IMR-90 (cell line): ENCODE data around the gene CBFA2T3. TPM values are rescaled to one million over a fixed set of nuclear protein-coding genes. Genes with fewer than 3 reads are reported as not detected.
"Not testable (repeated sequence)": the region's sequence is repeated elsewhere in the genome, so short reads cannot be mapped to it uniquely, and the experiment has no call there.

Experiments
- ATAC-seq: fragments of 200-7000 bp; cut with Tn5 transposase; 2 replicates; pipeline ENCODE4 v1.9.1; 2020; ENCODE audit warnings: low read depth, mild to moderate bottlenecking, moderate library complexity
- BruUV-seq: library from RNA; stranded (reverse); fragments of 400-500 nt; replicated peaks from 2 replicates; lab custom pipeline; 2021; lab: Mats Ljungman, UMichigan
- CTCF ChIA-PET: fragments of 300-600 bp; formaldehyde crosslinking; extraction: SDS; loops from one replicate; lab custom pipeline; 2021; ENCODE audit warnings: antibody characterized with exemption; lab: Yijun Ruan, JAX
- POLR2A ChIA-PET: fragments of 300-600 bp; sonication (Branson Sonifier 250); formaldehyde crosslinking; loops from one replicate; lab custom pipeline; 2022; ENCODE audit warnings: antibody characterized with exemption; ENCODE audit not compliant: unreplicated experiment; lab: Charles Lee
- DNase-seq: peaks from one replicate; pipeline ENCODE4 v3.0.0; 2013
- H2AFZ ChIP-seq: replicated peaks from 2 replicates; pipeline ENCODE3; 2013; ENCODE audit warnings: low read length, mild to moderate bottlenecking; ENCODE audit not compliant: poor library complexity
- H2AK5ac ChIP-seq: 2 replicates; pipeline ENCODE4 v1.6.1; 2013; ENCODE audit warnings: low read depth, low read length, inconsistent platforms
- H2AK9ac ChIP-seq: replicated peaks from 2 replicates; pipeline ENCODE3; 2013; ENCODE audit warnings: mild to moderate bottlenecking, low read depth, low read length, moderate library complexity; ENCODE audit not compliant: poor library complexity
- H2BK120ac ChIP-seq: 2 replicates; pipeline ENCODE4 v1.6.1; 2013; ENCODE audit warnings: low read depth, low read length, inconsistent platforms
- H2BK15ac ChIP-seq: 3 replicates; pipeline ENCODE4 v1.6.1; 2013; ENCODE audit warnings: low read depth, low read length, inconsistent platforms
- H2BK20ac ChIP-seq: 2 replicates; pipeline ENCODE4 v1.6.1; 2013; ENCODE audit warnings: low read depth, mild to moderate bottlenecking, inconsistent platforms, low read length, moderate library complexity
- H2BK5ac ChIP-seq: 2 replicates; pipeline ENCODE4 v1.6.1; 2013; ENCODE audit warnings: mild to moderate bottlenecking, low read depth, low read length, inconsistent platforms; ENCODE audit not compliant: poor library complexity, severe bottlenecking
- H3K14ac ChIP-seq: replicated peaks from 2 replicates; pipeline ENCODE4 v1.6.1; 2013; ENCODE audit warnings: low read depth, low read length, inconsistent platforms
- H3K18ac ChIP-seq: 2 replicates; pipeline ENCODE4 v1.6.1; 2013; ENCODE audit warnings: low read depth, low read length, control low read depth
- H3K23ac ChIP-seq: 2 replicates; pipeline ENCODE4 v1.6.1; 2013; ENCODE audit warnings: low read depth, low read length, inconsistent platforms
- H3K27ac ChIP-seq: 2 replicates; pipeline ENCODE4 v1.5.1; 2013; ENCODE audit warnings: mild to moderate bottlenecking, control low read depth, low read length; ENCODE audit not compliant: insufficient read depth
- H3K27me3 ChIP-seq: 2 replicates; pipeline ENCODE4 v1.6.1; 2013; ENCODE audit warnings: low read length; ENCODE audit not compliant: control insufficient read depth, insufficient read depth
- H3K36me3 ChIP-seq: 2 replicates; pipeline ENCODE4 v1.6.1; 2013; ENCODE audit warnings: low read length, mixed read lengths; ENCODE audit not compliant: control insufficient read depth, insufficient read depth
- H3K4ac ChIP-seq: 2 replicates; pipeline ENCODE4 v1.6.1; 2013; ENCODE audit warnings: low read depth, low read length, inconsistent platforms
- H3K4me1 ChIP-seq: 2 replicates; pipeline ENCODE4 v1.6.1; 2013; ENCODE audit warnings: low read length, mixed read lengths; ENCODE audit not compliant: control insufficient read depth, insufficient read depth
- H3K4me2 ChIP-seq: 2 replicates; pipeline ENCODE4 v1.6.1; 2013; ENCODE audit warnings: low read depth, mild to moderate bottlenecking, control low read depth, low read length, moderate library complexity
- H3K4me3 ChIP-seq: 2 replicates; pipeline ENCODE4 v1.5.1; 2013; ENCODE audit warnings: low read depth, mild to moderate bottlenecking, control low read depth, low read length, moderate library complexity; ENCODE audit not compliant: insufficient read depth
- H3K56ac ChIP-seq: 2 replicates; pipeline ENCODE4 v1.6.1; 2013; ENCODE audit warnings: low read length, inconsistent platforms; ENCODE audit not compliant: insufficient read depth; ENCODE audit errors: extremely low read depth
- H3K79me1 ChIP-seq, 2 experiments: 2 replicates each; pipeline ENCODE4 v1.6.1; 2013; ENCODE audit warnings: low read length in 2 of 2, inconsistent platforms in 1 of 2, low read depth in 1 of 2
- H3K9ac ChIP-seq: 2 replicates; pipeline ENCODE4 v1.6.1; 2013; ENCODE audit warnings: low read depth, low read length, control low read depth
- H3K9me1 ChIP-seq: 2 replicates; pipeline ENCODE4 v1.6.1; 2013; ENCODE audit warnings: low read length, inconsistent platforms; ENCODE audit not compliant: insufficient read depth
- H3K9me3 ChIP-seq: 2 replicates; pipeline ENCODE4 v1.6.1; 2013; ENCODE audit warnings: low read length; ENCODE audit not compliant: control insufficient read depth, insufficient read depth
- H4K20me1 ChIP-seq: 2 replicates; pipeline ENCODE4 v1.6.1; 2013; ENCODE audit warnings: low read length, inconsistent platforms; ENCODE audit not compliant: insufficient read depth
- H4K5ac ChIP-seq: 2 replicates; pipeline ENCODE4 v1.6.1; 2013; ENCODE audit warnings: mild to moderate bottlenecking, low read depth, low read length, control low read depth
- H4K8ac ChIP-seq, 2 experiments: 2 replicates each; pipeline ENCODE4 v1.6.1; 2013; ENCODE audit warnings: low read depth in 2 of 2, low read length in 2 of 2, control low read depth in 1 of 2, inconsistent platforms in 1 of 2
- H4K91ac ChIP-seq: 2 replicates; pipeline ENCODE4 v1.6.1; 2013; ENCODE audit warnings: low read depth, low read length, inconsistent platforms; ENCODE audit not compliant: insufficient read depth
- WGBS, 2 experiments: methylation state at CpG; one replicate each; pipeline versions ENCODE4 v1.1.5 to v1.1.7; 2013; ENCODE audit warnings: missing lambda C conversion rate in 2 of 2; ENCODE audit not compliant: insufficient read length in 1 of 2; ENCODE audit errors: extremely low coverage in 2 of 2; 5-methylcytosine and 5-hydroxymethylcytosine counted together
- dilution Hi-C: fragments of 300-500 bp; cut with HindIII; formaldehyde crosslinking; loops from one replicate; pipeline ENCODE4 v1.14.3; 2018; ENCODE audit warnings: low sequenced_read_pairs; ENCODE audit not compliant: unreplicated experiment
- in situ Hi-C: fragments of 300-500 bp; cut with MboI; formaldehyde crosslinking; loops from 3 replicates; pipeline ENCODE4 v1.14.3; 2019; ENCODE audit warnings: low sequenced_read_pairs, inconsistent platforms, mixed read lengths
- intact Hi-C: fragments of 100-400 bp; cut with micrococcal nuclease; formaldehyde crosslinking; loops from 2 replicates; pipeline ENCODE4 v1.10.0; 2022
- polyA plus RNA-seq, 3 experiments: library from polyadenylated mRNA; depleted of rRNA; stranded (reverse); fragments of >200 nt; gene quantifications; 2 replicates each; pipeline ENCODE4 v1.2.3, GENCODE V29; 2012; ENCODE audit warnings: low replicate concordance in 1 of 3
- total RNA-seq: library from RNA; depleted of rRNA; stranded (reverse); fragments of >200 nt; gene quantifications from 2 replicates; pipeline ENCODE4 v1.2.3, GENCODE V29; 2012

CBFA2T3 gene
- total and polyA plus RNA-seq, 2 of the 4 experiments (the other 2 are of a cell fraction), result not detected

GRCh38 chr16:89008796-89009195 lies 31.8 kb upstream of the CBFA2T3 start:
- H2AFZ ChIP-seq, H4K91ac ChIP-seq, dilution Hi-C loops, H2BK15ac ChIP-seq, H4K8ac ChIP-seq, H2AK5ac ChIP-seq, H3K9me1 ChIP-seq, H3K9ac ChIP-seq, H3K4me3 ChIP-seq, H3K4me2 ChIP-seq, H3K4ac ChIP-seq, intact Hi-C loops, H3K4me1 ChIP-seq, H2BK5ac ChIP-seq, H2BK120ac ChIP-seq, in situ Hi-C loops, H3K79me1 ChIP-seq, H3K23ac ChIP-seq, H2AK9ac ChIP-seq, ATAC-seq, H2BK20ac ChIP-seq, H3K56ac ChIP-seq, H4K5ac ChIP-seq, H3K14ac ChIP-seq, H3K9me3 ChIP-seq, H4K20me1 ChIP-seq, CTCF ChIA-PET, POLR2A ChIA-PET, DNase-seq, H3K36me3 ChIP-seq, H3K27ac ChIP-seq, H3K18ac ChIP-seq, BruUV-seq: not testable (repeated sequence)
- no CpG with 5 or more reads among the region's 4 CpGs for WGBS, 2 experiments
- H3K27me3 ChIP-seq, result peaks cover 26% of the 10 kb centered on the region
